B cell (primary cell): ENCODE measurements around the gene AICDA.

Source experiments
- CTCF ChIP-seq: fragments of 200-600 bp; IDR thresholded peaks from one replicate; pipeline ENCODE4 v1.8.0; 2022; ENCODE audit warnings: antibody characterized with exemption, mild to moderate bottlenecking
- EZH2 ChIP-seq: IDR thresholded peaks from 2 replicates; pipeline ENCODE4 v1.6.1; 2012; ENCODE audit warnings: borderline replicate concordance, low read depth, mild to moderate bottlenecking, moderate library complexity, low read length; ENCODE audit not compliant: insufficient read depth, poor library complexity, severe bottlenecking

GRCh38 chr12:8559676-8560075, 53.0 kb downstream of the AICDA start:
- no peak for TF ChIP-seq CTCF
- no peak for TF ChIP-seq EZH2
